H1 (cell line): ENCODE results near the gene RAPGEF1. TPM values are rescaled to one million over a fixed set of nuclear protein-coding genes. Genes with fewer than 3 reads are reported as not detected.

Experiments used
- CTCF ChIA-PET: fragments of 300-600 bp; sonication (Branson Sonifier 250); formaldehyde crosslinking; loops from one replicate; lab custom pipeline; 2021; ENCODE audit not compliant: partially characterized antibody; lab: Charles Lee
- POLR2A ChIA-PET: fragments of 300-600 bp; sonication (Branson Sonifier 250); formaldehyde crosslinking; loops from one replicate; lab custom pipeline; 2021; ENCODE audit warnings: inconsistent platforms; ENCODE audit not compliant: partially characterized antibody; lab: Charles Lee
- DNase-seq, 2 experiments: peaks; one replicate each; pipeline versions ENCODE4 v3.0.0 to v3.0.0-alpha.2; 2010 to 2022; ENCODE audit warnings: low spot score in 2 of 2, low read depth in 1 of 2, mixed read lengths in 1 of 2
- FAIRE-seq: peaks from 2 replicates; lab custom pipeline; 2011; peaks lifted over from hg19 to GRCh38; lab: Jason Lieb, UNC
- H2AFZ ChIP-seq: 2 replicates; pipeline ENCODE4 v1.8.1; 2012; ENCODE audit warnings: low read length, inconsistent platforms
- H2AK5ac ChIP-seq: 2 replicates; pipeline ENCODE4 v1.6.1; 2013; ENCODE audit warnings: low read depth, low read length
- H2BK120ac ChIP-seq: replicated peaks from 2 replicates; pipeline ENCODE3; 2013; ENCODE audit warnings: low read depth, low read length, inconsistent platforms
- H2BK12ac ChIP-seq: 2 replicates; pipeline ENCODE4 v1.6.1; 2013; ENCODE audit warnings: low read depth, low read length
- H2BK15ac ChIP-seq: 2 replicates; pipeline ENCODE4 v1.6.1; 2013; ENCODE audit warnings: low read length
- H2BK20ac ChIP-seq: 2 replicates; pipeline ENCODE4 v1.6.1; 2013; ENCODE audit warnings: low read length
- H2BK5ac ChIP-seq: 2 replicates; pipeline ENCODE4 v1.6.1; 2013; ENCODE audit warnings: low read depth, low read length
- H3K14ac ChIP-seq: 2 replicates; pipeline ENCODE4 v1.6.1; 2013; ENCODE audit warnings: inconsistent platforms; ENCODE audit not compliant: insufficient read length
- H3K18ac ChIP-seq: 2 replicates; pipeline ENCODE4 v1.6.1; 2013; ENCODE audit warnings: low read length; ENCODE audit errors: extremely low read depth
- H3K23ac ChIP-seq: 2 replicates; pipeline ENCODE4 v1.6.1; 2013; ENCODE audit warnings: inconsistent platforms; ENCODE audit not compliant: insufficient read length
- H3K23me2 ChIP-seq: 2 replicates; pipeline ENCODE4 v1.6.1; 2013; ENCODE audit warnings: low read depth, low read length
- H3K27ac ChIP-seq: 2 replicates; pipeline ENCODE4 v1.6.1; 2011; ENCODE audit warnings: low read depth, low read length, inconsistent platforms
- H3K27me3 ChIP-seq, 4 experiments: replicated peaks in 1 of 4; 1 replicate in 1 of 4; 2 replicates in 3 of 4; pipeline versions ENCODE4 v1.6.1 to v1.8.1; 2011 to 2013; ENCODE audit warnings: low read length in 3 of 4, mild to moderate bottlenecking in 3 of 4, inconsistent platforms in 2 of 4, mixed read lengths in 2 of 4, moderate library complexity in 1 of 4; ENCODE audit not compliant: control insufficient read depth in 3 of 4, insufficient read depth in 3 of 4; ENCODE audit errors: extremely low read depth in 1 of 4
- H3K36me3 ChIP-seq, 4 experiments: 2 replicates each; pipeline versions ENCODE4 v1.6.1 to v1.8.1; 2011 to 2013; ENCODE audit warnings: mild to moderate bottlenecking in 4 of 4, low read length in 3 of 4, moderate library complexity in 2 of 4, control low read depth in 1 of 4, inconsistent platforms in 1 of 4; ENCODE audit not compliant: insufficient read depth in 4 of 4, control insufficient read depth in 2 of 4
- H3K4ac ChIP-seq: replicated peaks from 2 replicates; pipeline ENCODE3; 2013; ENCODE audit warnings: low read length, low read depth, mixed read lengths, inconsistent platforms; ENCODE audit not compliant: insufficient read length
- H3K4me1 ChIP-seq, 4 experiments: replicated peaks in 1 of 4; 1 replicate in 1 of 4; 2 replicates in 3 of 4; pipeline versions ENCODE4 v1.6.1 to v1.8.1; 2011 to 2013; ENCODE audit warnings: low read length in 3 of 4, inconsistent platforms in 2 of 4, mixed read lengths in 1 of 4; ENCODE audit not compliant: insufficient read depth in 4 of 4, control insufficient read depth in 3 of 4
- H3K4me2 ChIP-seq, 2 experiments: 2 replicates each; pipeline versions ENCODE4 v1.6.1 to v1.8.1; 2011 to 2013; ENCODE audit warnings: low read depth in 2 of 2, low read length in 2 of 2, control low read depth in 1 of 2, inconsistent platforms in 1 of 2, mild to moderate bottlenecking in 1 of 2; ENCODE audit not compliant: insufficient read depth in 1 of 2
- H3K4me3 ChIP-seq, 4 experiments: fragments of 200-600, 300-600 bp in 1 of 4; sonication (generic), shearing (Covaris generic), sonication (Bioruptor Twin) in 1 of 4; 2 replicates each; pipeline versions ENCODE4 v1.5.1 to v1.8.1; 2011 to 2016; ENCODE audit warnings: low read length in 4 of 4, low read depth in 3 of 4, control low read depth in 2 of 4, inconsistent platforms in 2 of 4, mild to moderate bottlenecking in 2 of 4, mixed read lengths in 1 of 4, moderate library complexity in 1 of 4; ENCODE audit not compliant: insufficient read depth in 2 of 4; ENCODE audit errors: extremely low read depth in 1 of 4
- H3K56ac ChIP-seq: replicated peaks from 2 replicates; pipeline ENCODE3; 2013; ENCODE audit warnings: low read depth, mild to moderate bottlenecking, mixed read lengths, low read length, inconsistent platforms; ENCODE audit not compliant: insufficient read length
- H3K79me1 ChIP-seq: 2 replicates; pipeline ENCODE4 v1.6.1; 2013; ENCODE audit warnings: low read depth, low read length, control low read depth
- H3K79me2 ChIP-seq, 2 experiments: 2 replicates each; pipeline versions ENCODE4 v1.6.1 to v1.8.1; 2012 to 2013; ENCODE audit warnings: low read length in 2 of 2, mild to moderate bottlenecking in 2 of 2, inconsistent platforms in 1 of 2; ENCODE audit not compliant: insufficient read depth in 2 of 2, control insufficient read depth in 1 of 2
- H3K9ac ChIP-seq, 4 experiments: replicated peaks in 1 of 4; 1 replicate in 1 of 4; 2 replicates in 3 of 4; pipeline versions ENCODE4 v1.6.1 to v1.8.1; 2011 to 2013; ENCODE audit warnings: low read depth in 3 of 4, low read length in 3 of 4, control low read depth in 2 of 4, mild to moderate bottlenecking in 2 of 4, moderate library complexity in 2 of 4, inconsistent platforms in 1 of 4; ENCODE audit errors: extremely low read depth in 1 of 4
- H3K9me3 ChIP-seq, 2 experiments: 2 replicates each; pipeline versions ENCODE4 v1.6.1 to v1.8.1; 2012 to 2013; ENCODE audit warnings: mild to moderate bottlenecking in 2 of 2, moderate library complexity in 2 of 2, control low read depth in 1 of 2, inconsistent platforms in 1 of 2, low read depth in 1 of 2, low read length in 1 of 2, mixed read lengths in 1 of 2; ENCODE audit not compliant: insufficient read depth in 2 of 2
- H4K20me1 ChIP-seq, 2 experiments: replicated peaks in 1 of 2; 2 replicates each; pipeline versions ENCODE3 to v1.8.1; 2011 to 2013; ENCODE audit warnings: inconsistent platforms in 2 of 2, low read length in 2 of 2, mild to moderate bottlenecking in 1 of 2; ENCODE audit not compliant: insufficient read depth in 2 of 2, control insufficient read depth in 1 of 2
- H4K5ac ChIP-seq: 2 replicates; pipeline ENCODE4 v1.6.1; 2013; ENCODE audit warnings: low read length, low read depth, mixed read lengths, inconsistent platforms; ENCODE audit not compliant: insufficient read length
- H4K8ac ChIP-seq: 2 replicates; pipeline ENCODE4 v1.8.0; 2013; ENCODE audit warnings: mild to moderate bottlenecking, moderate library complexity, low read length, inconsistent platforms; ENCODE audit not compliant: insufficient read depth; ENCODE audit errors: extremely low read depth
- H4K91ac ChIP-seq: replicated peaks from 2 replicates; pipeline ENCODE3; 2013; ENCODE audit warnings: low read length, mixed read lengths, inconsistent platforms; ENCODE audit not compliant: insufficient read length
- POLR2A ChIP-seq, 2 experiments: IDR thresholded peaks; 1 replicate in 1 of 2; 2 replicates in 1 of 2; pipeline ENCODE4 v1.6.1; 2011; ENCODE audit warnings: low read depth in 2 of 2, low read length in 2 of 2, mild to moderate bottlenecking in 2 of 2; ENCODE audit errors: control extremely low read depth in 1 of 2
- WGBS, 2 experiments: shearing (Covaris generic) in 1 of 2; methylation state at CpG; one replicate each; pipeline versions ENCODE4 v1.1.6 to v1.1.7; 2013 to 2015; ENCODE audit warnings: low lambda C conversion rate in 2 of 2, mixed read lengths in 2 of 2, inconsistent platforms in 1 of 2, low coverage in 1 of 2, missing lambda C conversion rate in 1 of 2; ENCODE audit not compliant: insufficient replicate concordance in 2 of 2, insufficient coverage in 1 of 2, insufficient read length in 1 of 2; ENCODE audit errors: extremely low coverage in 1 of 2, missing lambda C conversion rate in 1 of 2; 5-methylcytosine and 5-hydroxymethylcytosine counted together
- polyA plus RNA-seq, 7 experiments: library from polyadenylated mRNA; depleted of rRNA in 3 of 7; stranded (reverse) in 5 of 7; unstranded in 2 of 7; fragments of >200 nt in 5 of 7; fragments of 200-250 nt in 2 of 7; gene quantifications; 1 replicate in 5 of 7; 2 replicates in 1 of 7; 4 replicates in 1 of 7; pipeline versions ENCODE4 v1.2.1 to v1.2.3, GENCODE V29; 2011 to 2013; ENCODE audit warnings: missing spikeins in 2 of 7, mixed read lengths in 2 of 7
- total RNA-seq: library from RNA; stranded (reverse); fragmentation: NEBNext Ultra II Directional; extraction: Animal tissue kit (Norgen Biotek cat#: 25700); gene quantifications from 2 replicates; pipeline ENCODE4 v1.2.1, GENCODE V29; 2021

Gene RAPGEF1
- total and polyA plus RNA-seq, 2 of the 8 experiments (the other 6 are each of a cell fraction or from before 2014, with no cell fraction given) = 29.7 to 78.9 TPM

GRCh38 chr9:131734781-131735180, 5.1 kb downstream of the RAPGEF1 start:
- H3K9ac ChIP-seq = no peak overlapping the region
- no peak overlapping the region for H3K18ac ChIP-seq
- H2AK5ac ChIP-seq = no peak overlapping the region
- H3K9me3 ChIP-seq = no peaks in the 10 kb centered on the region
- no peak overlapping the region for H4K8ac ChIP-seq
- 0 out of 2 replicates have a peak overlapping the region, but pooled peaks have one; percentile 61 for H2BK5ac ChIP-seq
- DNase-seq (no peak), FAIRE-seq (no peak)
- peaks cover 2 to 14% (median 5%) of the 10 kb centered on the region in 4 experiments; a peak in 5 of 7 replicates for H3K4me1 ChIP-seq
- peaks cover 2% of the 10 kb centered on the region; the same call in 1 of the 2 replicates for H3K23me2 ChIP-seq
- POLR2A ChIA-PET = interaction anchor here (1.3 kb wide), 1 partner anchor 16 kb away, joined by 4 read pairs; no protein-coding TSS in a partner anchor
- no peaks in the 10 kb centered on the region for H3K27me3 ChIP-seq
- no peak overlapping the region for H2BK120ac ChIP-seq
- H3K4me3 ChIP-seq = no peak overlapping the region
- H2AFZ ChIP-seq = no peak overlapping the region
- H4K91ac ChIP-seq = no peak overlapping the region
- H2BK20ac ChIP-seq = no peak overlapping the region
- H3K27ac ChIP-seq = no peak overlapping the region
- no peak overlapping the region for H3K4me2 ChIP-seq
- no peak overlapping the region for H3K23ac ChIP-seq
- H3K79me1 ChIP-seq = peaks cover 20% of the 10 kb centered on the region
- H4K20me1 ChIP-seq = peaks cover 0 to 29% of the 10 kb centered on the region in 2 experiments
- 87% methylated on average over 8 of the region's 8 CpGs; no CpG with 5 or more reads in 1 of the 2 experiments for WGBS, 2 experiments
- no peak overlapping the region for H4K5ac ChIP-seq
- no peak overlapping the region for H3K14ac ChIP-seq
- H3K36me3 ChIP-seq = no peaks in the 10 kb centered on the region
- H3K79me2 ChIP-seq = peaks cover 5 to 84% of the 10 kb centered on the region in 2 experiments; a peak in 3 of 4 replicates
- no peak overlapping the region for H3K56ac ChIP-seq
- H2BK15ac ChIP-seq = no peak overlapping the region
- no peak overlapping the region for H2BK12ac ChIP-seq
- H3K4ac ChIP-seq = no peak overlapping the region
- CTCF ChIA-PET = interaction anchor here (1.4 to 1.7 kb wide), 3 partner anchors 10 to 143 kb away, joined by 3 to 10 read pairs (median 4); no protein-coding TSS in a partner anchor
- TF ChIP-seq POLR2A (IDR thresholded peaks at IDR 0.05; ENCODE audit: control extremely low read depth in 1 of 2, low read depth in 2 of 2, low read length in 2 of 2) = no peak
